HepG2 (cell line): ENCODE data around the gene VKORC1L1. TPM values are rescaled to one million over a fixed set of nuclear protein-coding genes. Genes with fewer than 3 reads are reported as not detected.

Experiments
- ATAC-seq: fragments of 200-7000 bp; cut with Tn5 transposase; 3 replicates; pipeline ENCODE4 v1.9.1; 2020; ENCODE audit warnings: mild to moderate bottlenecking, moderate library complexity
- BruUV-seq: library from RNA; stranded (reverse); fragments of 400-500 nt; replicated peaks from 2 replicates; lab custom pipeline; 2021; lab: Mats Ljungman, UMichigan
- CTCF ChIA-PET: fragments of 300-600 bp; formaldehyde crosslinking; extraction: SDS; loops from one replicate; lab custom pipeline; 2021; ENCODE audit warnings: low total read pairs, inconsistent platforms, low intra/inter-chr PET ratio; lab: Yijun Ruan, JAX
- POLR2A ChIA-PET: fragments of 350-600 bp; sonication (Branson Sonifier 250); formaldehyde crosslinking; loops from one replicate; lab custom pipeline; 2020; ENCODE audit warnings: antibody characterized with exemption, inconsistent platforms; lab: Yijun Ruan, JAX
- DNase-seq: peaks from one replicate; pipeline ENCODE4 v3.0.0-alpha.2; 2015; ENCODE audit warnings: low spot score
- FAIRE-seq: peaks from 3 replicates; lab custom pipeline; 2011; peaks lifted over from hg19 to GRCh38; lab: Jason Lieb, UNC
- H2AFZ ChIP-seq: one replicate; pipeline ENCODE4 v1.6.1; 2011; ENCODE audit warnings: low read length, inconsistent platforms
- H3K27ac ChIP-seq: fragments of 300-600 bp; 3 replicates; pipeline ENCODE4 v1.8.0; 2011; ENCODE audit warnings: mixed run types, mild to moderate bottlenecking, mixed read lengths, low read length, inconsistent platforms; ENCODE audit not compliant: insufficient read depth; ENCODE audit errors: extremely low read length
- H3K27me3 ChIP-seq, 2 experiments: fragments of 200-600 bp in 1 of 2; 2 replicates in 1 of 2; 3 replicates in 1 of 2; pipeline versions ENCODE4 v1.6.0 to v1.8.0; 2011; ENCODE audit warnings: low read length in 2 of 2, mild to moderate bottlenecking in 2 of 2, moderate library complexity in 2 of 2, inconsistent platforms in 1 of 2; ENCODE audit not compliant: insufficient read depth in 2 of 2, control insufficient read depth in 1 of 2
- H3K36me3 ChIP-seq, 2 experiments: fragments of 200-600 bp in 1 of 2; replicated peaks in 1 of 2; 2 replicates in 1 of 2; 3 replicates in 1 of 2; pipeline versions ENCODE4 v1.5.1 to v1.8.0; 2011; ENCODE audit warnings: low read length in 2 of 2, inconsistent platforms in 1 of 2; ENCODE audit not compliant: insufficient read depth in 2 of 2, control insufficient read depth in 1 of 2
- H3K4me1 ChIP-seq: 2 replicates; pipeline ENCODE4 v1.5.1; 2012; ENCODE audit warnings: low read length, inconsistent platforms; ENCODE audit not compliant: insufficient read depth
- H3K4me2 ChIP-seq: 2 replicates; pipeline ENCODE4 v1.6.0; 2011; ENCODE audit warnings: low read depth, low read length, inconsistent platforms
- H3K4me3 ChIP-seq, 3 experiments: fragments of 200-600 bp in 1 of 3; sonication (generic), shearing (Covaris generic) in 1 of 3; replicated peaks in 1 of 3; 2 replicates each; pipeline ENCODE4 v1.5.1; 2011 to 2016; ENCODE audit warnings: low read length in 3 of 3, inconsistent platforms in 2 of 3, low read depth in 2 of 3, mild to moderate bottlenecking in 2 of 3, control low read depth in 1 of 3, mixed read lengths in 1 of 3; ENCODE audit not compliant: insufficient read depth in 1 of 3
- H3K79me2 ChIP-seq: one replicate; pipeline ENCODE4 v1.6.1; 2011; ENCODE audit warnings: low read length, inconsistent platforms; ENCODE audit not compliant: insufficient read depth
- H3K9ac ChIP-seq: 2 replicates; pipeline ENCODE4 v1.6.0; 2011; ENCODE audit warnings: mild to moderate bottlenecking, low read depth, low read length, inconsistent platforms; ENCODE audit not compliant: insufficient read depth
- H3K9me3 ChIP-seq: 2 replicates; pipeline ENCODE4 v1.5.1; 2012; ENCODE audit warnings: mild to moderate bottlenecking, low read length
- H4K20me1 ChIP-seq: 2 replicates; pipeline ENCODE4 v1.6.0; 2011; ENCODE audit warnings: inconsistent platforms, mild to moderate bottlenecking, low read length, moderate library complexity; ENCODE audit not compliant: insufficient read depth
- CEBPB ChIP-seq: IDR thresholded peaks from 2 replicates; pipeline ENCODE4 v1.6.1; 2011; ENCODE audit warnings: low read depth, low read length, improper control_type of control experiment, borderline replicate concordance
- PRPF4 ChIP-seq: fragments of 200-400 bp; formaldehyde crosslinking; IDR thresholded peaks from 2 replicates; pipeline ENCODE4 v1.6.1; 2016; ENCODE audit warnings: low read length, low read depth; ENCODE audit not compliant: poor library complexity, severe bottlenecking
- RXRB ChIP-seq: IDR thresholded peaks from 2 replicates; pipeline ENCODE4 v1.6.1; 2016; ENCODE audit warnings: borderline replicate concordance, missing genetic modification reagents, missing compliant biosample characterization
- SOX5 ChIP-seq: IDR thresholded peaks from 2 replicates; pipeline ENCODE4 v1.6.1; 2016; ENCODE audit warnings: borderline replicate concordance
- ZFY ChIP-seq: sonication (generic); formaldehyde crosslinking; IDR thresholded peaks from 2 replicates; pipeline ENCODE4 v1.4.0; 2020; ENCODE audit warnings: missing genetic modification reagents
- ZNF326 ChIP-seq: sonication (generic); formaldehyde crosslinking; IDR thresholded peaks from 2 replicates; pipeline ENCODE4 v1.4.0; 2020; ENCODE audit warnings: missing genetic modification reagents, borderline replicate concordance
- WGBS: methylation state at CpG from one replicate; pipeline ENCODE4 v1.1.6; 2017; ENCODE audit warnings: low lambda C conversion rate; 5-methylcytosine and 5-hydroxymethylcytosine counted together
- in situ Hi-C: cut with HindIII; loops from 2 replicates; pipeline ENCODE4 v1.10.0; 2017; ENCODE audit warnings: low pct_unique_long_range_greater_than_20kb; ENCODE audit not compliant: extremely low pct_ligation_motif_present
- intact Hi-C: fragments of 100-400 bp; cut with micrococcal nuclease; formaldehyde crosslinking; loops from one replicate; pipeline ENCODE4 v1.10.0; 2022; ENCODE audit not compliant: unreplicated experiment
- polyA plus RNA-seq, 8 experiments: library from polyadenylated mRNA; depleted of rRNA in 3 of 8; stranded (reverse) in 7 of 8; unstranded in 1 of 8; fragments of >200 nt; fragmentation: Illumina TruSeq in 4 of 8; extraction: Trizol in 4 of 8; gene quantifications; 2 replicates each; pipeline versions ENCODE4 v1.2.1 to v1.2.3, GENCODE V29; 2011 to 2016; ENCODE audit warnings: low read depth in 4 of 8, missing spikeins in 1 of 8, mixed read lengths in 1 of 8; ENCODE audit not compliant: insufficient read depth in 1 of 8
- total RNA-seq, 5 experiments: library from RNA; depleted of rRNA; stranded (reverse); fragments of >200 nt; fragmentation: Illumina TruSeq; extraction: Trizol; gene quantifications; 2 replicates each; pipeline ENCODE4 v1.2.3, GENCODE V29; 2016; ENCODE audit warnings: low read depth in 1 of 5
- TF ChIP-seq, protein P1 (sequence below), 2 experiments: fragments of 450-650 bp in 1 of 2; sonication (generic) in 1 of 2; formaldehyde crosslinking in 1 of 2; IDR thresholded peaks; 2 replicates each; pipeline versions ENCODE4 v1.6.1 to v1.8.0; 2016 to 2022; ENCODE audit warnings: antibody characterized with exemption in 1 of 2, mild to moderate bottlenecking in 1 of 2, missing genetic modification reagents in 1 of 2

Gene VKORC1L1
- total and polyA plus RNA-seq, 2 of the 13 experiments (the other 11 are each of a cell fraction or from before 2014, with no cell fraction given), result 13.9 to 16.5 TPM

DNA sequence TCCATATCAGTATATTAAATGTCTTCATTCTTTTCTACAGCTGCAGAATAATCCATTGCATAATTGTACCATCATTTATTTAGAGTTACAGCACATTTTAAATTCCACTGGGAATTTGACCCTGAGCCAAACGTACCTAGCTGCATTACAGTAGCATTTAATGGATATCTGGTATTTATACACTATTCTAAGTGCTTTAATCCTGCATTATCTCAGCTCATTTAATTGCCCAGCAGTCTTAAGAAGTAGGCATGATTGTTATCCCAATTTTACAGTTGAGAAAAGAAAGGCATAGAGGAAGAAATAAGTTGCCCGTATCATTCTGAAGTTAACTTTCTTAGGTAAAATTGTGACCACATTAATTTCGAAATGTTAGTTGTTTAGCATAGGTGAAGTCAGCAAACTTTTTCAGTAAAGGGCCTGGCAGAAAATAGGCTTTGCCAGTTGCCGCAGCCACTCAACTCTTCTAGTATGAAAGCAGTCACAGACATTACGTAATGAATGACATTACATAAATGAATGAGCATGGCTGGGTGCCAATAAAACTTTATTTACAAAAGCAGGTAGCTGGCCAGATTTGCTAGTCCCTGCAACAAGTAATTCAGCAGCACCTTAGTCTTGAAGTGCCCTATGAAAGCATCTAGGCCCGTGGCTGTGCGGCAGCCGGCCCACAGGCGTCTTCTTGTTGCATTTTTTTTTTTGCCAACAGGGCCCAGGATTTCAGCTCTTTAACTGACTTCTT, 79.1 kb downstream of the VKORC1L1 start:
- H3K27ac ChIP-seq, result no peak overlapping the region
- ChIA-PET POLR2A (no interaction called here), CTCF (no interaction called here)
- intact Hi-C loops, result no loop called here
- no peaks in the 10 kb centered on the region for H3K9me3 ChIP-seq
- no peaks in the 10 kb centered on the region for H4K20me1 ChIP-seq
- no peak overlapping the region for H3K4me3 ChIP-seq
- no peak for ATAC-seq
- no peak overlapping the region for H3K9ac ChIP-seq
- peaks cover 4 to 27% of the 10 kb centered on the region in 2 experiments for H3K36me3 ChIP-seq
- no peak overlapping the region for H3K4me2 ChIP-seq
- peaks cover 4% of the 10 kb centered on the region; the same call in 1 of the 2 replicates for H3K4me1 ChIP-seq
- 93% methylated on average over 9 of the region's 9 CpGs for WGBS
- H2AFZ ChIP-seq, result no peak overlapping the region
- H3K79me2 ChIP-seq, result no peaks in the 10 kb centered on the region
- no TSS peak for BruUV-seq
- DNase-seq, result no peak
- TF ChIP-seq RXRB (no peak), SOX5 (CRISPR knock-in tag) (no peak), ZNF326 (no peak), CEBPB (peak; percentile 68; the same call in 1 of the 2 replicates), ZFY (no peak), PRPF4 (no peak)
- TF ChIP-seq, protein P1, sequence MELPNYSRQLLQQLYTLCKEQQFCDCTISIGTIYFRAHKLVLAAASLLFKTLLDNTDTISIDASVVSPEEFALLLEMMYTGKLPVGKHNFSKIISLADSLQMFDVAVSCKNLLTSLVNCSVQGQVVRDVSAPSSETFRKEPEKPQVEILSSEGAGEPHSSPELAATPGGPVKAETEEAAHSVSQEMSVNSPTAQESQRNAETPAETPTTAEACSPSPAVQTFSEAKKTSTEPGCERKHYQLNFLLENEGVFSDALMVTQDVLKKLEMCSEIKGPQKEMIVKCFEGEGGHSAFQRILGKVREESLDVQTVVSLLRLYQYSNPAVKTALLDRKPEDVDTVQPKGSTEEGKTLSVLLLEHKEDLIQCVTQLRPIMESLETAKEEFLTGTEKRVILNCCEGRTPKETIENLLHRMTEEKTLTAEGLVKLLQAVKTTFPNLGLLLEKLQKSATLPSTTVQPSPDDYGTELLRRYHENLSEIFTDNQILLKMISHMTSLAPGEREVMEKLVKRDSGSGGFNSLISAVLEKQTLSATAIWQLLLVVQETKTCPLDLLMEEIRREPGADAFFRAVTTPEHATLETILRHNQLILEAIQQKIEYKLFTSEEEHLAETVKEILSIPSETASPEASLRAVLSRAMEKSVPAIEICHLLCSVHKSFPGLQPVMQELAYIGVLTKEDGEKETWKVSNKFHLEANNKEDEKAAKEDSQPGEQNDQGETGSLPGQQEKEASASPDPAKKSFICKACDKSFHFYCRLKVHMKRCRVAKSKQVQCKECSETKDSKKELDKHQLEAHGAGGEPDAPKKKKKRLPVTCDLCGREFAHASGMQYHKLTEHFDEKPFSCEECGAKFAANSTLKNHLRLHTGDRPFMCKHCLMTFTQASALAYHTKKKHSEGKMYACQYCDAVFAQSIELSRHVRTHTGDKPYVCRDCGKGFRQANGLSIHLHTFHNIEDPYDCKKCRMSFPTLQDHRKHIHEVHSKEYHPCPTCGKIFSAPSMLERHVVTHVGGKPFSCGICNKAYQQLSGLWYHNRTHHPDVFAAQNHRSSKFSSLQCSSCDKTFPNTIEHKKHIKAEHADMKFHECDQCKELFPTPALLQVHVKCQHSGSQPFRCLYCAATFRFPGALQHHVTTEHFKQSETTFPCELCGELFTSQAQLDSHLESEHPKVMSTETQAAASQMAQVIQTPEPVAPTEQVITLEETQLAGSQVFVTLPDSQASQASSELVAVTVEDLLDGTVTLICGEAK (IDR thresholded peaks at IDR 0.05), result peak; percentile 77
- TF ChIP-seq, protein P1 (CRISPR knock-in tag; IDR thresholded peaks at IDR 0.05), result peak; percentile 98
- TF ChIP-seq, all 625 proteins: peak for 2
- no peak for FAIRE-seq
- in situ Hi-C loops, result no loop called here
- no peaks in the 10 kb centered on the region for H3K27me3 ChIP-seq
